HAP-1 (cell line): ENCODE data around the gene CNDP1.
"Not testable (repeated sequence)": the region's sequence is repeated elsewhere in the genome, so short reads cannot be mapped to it uniquely, and the experiment has no call there.

ENCODE experiments used
- DNase-seq, 2 experiments: peaks; one replicate each; pipeline ENCODE4 v3.0.0-alpha.2; 2016 to 2020; ENCODE audit warnings: low spot score in 2 of 2
- H3K27me3 ChIP-seq: fragments of 250-450 bp; sonication (Bioruptor Pico); 2 replicates; pipeline ENCODE4 v1.5.1; 2020; ENCODE audit warnings: low read depth, mild to moderate bottlenecking, moderate library complexity
- H3K36me3 ChIP-seq: fragments of 250-450 bp; sonication (Bioruptor Pico); replicated peaks from 2 replicates; pipeline ENCODE4 v1.5.1; 2020; ENCODE audit warnings: mild to moderate bottlenecking
- H3K4me1 ChIP-seq: fragments of 250-450 bp; sonication (Bioruptor Pico); 2 replicates; pipeline ENCODE4 v1.5.1; 2020; ENCODE audit warnings: mild to moderate bottlenecking
- H3K4me3 ChIP-seq: fragments of 250-450 bp; sonication (Bioruptor Pico); 2 replicates; pipeline ENCODE4 v1.5.1; 2020; ENCODE audit warnings: mild to moderate bottlenecking, moderate library complexity
- H3K9me3 ChIP-seq: fragments of 250-450 bp; sonication (Bioruptor Pico); 2 replicates; pipeline ENCODE4 v1.5.1; 2020; ENCODE audit warnings: mild to moderate bottlenecking, moderate library complexity
- in situ Hi-C: fragments of 300-500 bp; cut with MboI; formaldehyde crosslinking; loops from 3 replicates; pipeline ENCODE4 v1.14.3; 2020; ENCODE audit warnings: low sequenced_read_pairs, inconsistent platforms, mixed read lengths

CNDP1 gene

DNA sequence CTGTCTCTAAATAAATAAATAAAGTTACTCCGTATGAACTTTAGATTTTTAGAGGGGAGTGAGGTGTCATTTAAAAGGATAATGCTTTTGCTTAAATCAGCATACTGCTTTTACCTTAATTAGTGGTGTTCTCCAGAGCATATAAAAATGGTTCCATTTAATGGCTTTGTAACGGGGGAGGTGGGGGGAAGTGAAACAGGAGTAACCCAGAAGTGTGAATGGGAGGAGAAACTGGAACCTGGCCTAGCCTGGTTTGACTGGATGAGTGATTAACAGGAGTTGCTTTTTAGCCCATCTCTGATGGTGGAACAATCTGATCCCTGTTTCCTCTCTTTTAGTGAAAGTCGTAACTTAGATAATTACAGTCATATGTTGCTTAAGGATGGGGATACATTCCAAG is 36.5 kb upstream of the CNDP1 start:
- H3K4me3 ChIP-seq = no peak overlapping the region
- no peaks in the 10 kb centered on the region for H3K27me3 ChIP-seq
- no peaks in the 10 kb centered on the region for H3K9me3 ChIP-seq
- H3K36me3 ChIP-seq = peaks cover 20% of the 10 kb centered on the region
- in situ Hi-C loops = loop anchor here (25.0 kb wide), 1 partner anchor 310 kb away; no protein-coding TSS in a partner anchor
- no peaks in the 10 kb centered on the region; the same call in 1 of the 2 replicates for H3K4me1 ChIP-seq
- DNase-seq = no peak

- Histone ChIP-seq H3K36me3 (peaks cover 24% of the 10 kb centered on the region), H3K27me3 (no peaks in the 10 kb centered on the region), H3K4me3 (no peak overlapping the region), H3K4me1 (no peaks in the 10 kb centered on the region; the same call in 1 of the 2 replicates), H3K9me3 (no peaks in the 10 kb centered on the region)
- DNase-seq = no peak
- in situ Hi-C loops = loop anchor here (25.0 kb wide), 1 partner anchor 312 kb away; no protein-coding TSS in a partner anchor
Observed at GRCh38 chr18:74498712-74499627, 35.3 kb upstream of the CNDP1 start.

DNA sequence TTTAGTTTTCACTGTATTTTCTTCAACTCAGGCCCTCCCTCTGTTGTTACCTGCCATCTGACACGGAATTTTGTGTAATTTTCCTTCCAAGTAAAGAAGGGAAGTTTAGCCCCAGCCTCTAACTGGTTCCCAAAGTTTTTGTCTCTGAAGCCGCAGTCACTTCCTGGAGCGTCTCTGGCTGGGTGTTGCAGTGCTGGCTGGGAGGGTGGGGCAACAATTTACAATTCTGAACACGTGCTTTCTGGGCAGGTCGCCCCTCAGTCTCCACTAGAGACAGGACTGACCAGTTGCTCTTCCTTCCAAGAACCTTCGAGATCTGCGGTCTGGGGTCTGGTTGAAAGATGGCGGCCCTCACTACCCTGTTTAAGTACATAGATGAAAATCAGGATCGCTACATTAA is 34.7 kb upstream of the CNDP1 start:
- Histone ChIP-seq H3K27me3 (no peaks in the 10 kb centered on the region), H3K4me1 (no peaks in the 10 kb centered on the region; the same call in 1 of the 2 replicates), H3K9me3 (no peaks in the 10 kb centered on the region), H3K36me3 (peaks cover 24% of the 10 kb centered on the region), H3K4me3 (no peak overlapping the region)
- in situ Hi-C loops = loop anchor here (25.0 kb wide), 1 partner anchor 312 kb away; no protein-coding TSS in a partner anchor
- no peak for DNase-seq

DNA sequence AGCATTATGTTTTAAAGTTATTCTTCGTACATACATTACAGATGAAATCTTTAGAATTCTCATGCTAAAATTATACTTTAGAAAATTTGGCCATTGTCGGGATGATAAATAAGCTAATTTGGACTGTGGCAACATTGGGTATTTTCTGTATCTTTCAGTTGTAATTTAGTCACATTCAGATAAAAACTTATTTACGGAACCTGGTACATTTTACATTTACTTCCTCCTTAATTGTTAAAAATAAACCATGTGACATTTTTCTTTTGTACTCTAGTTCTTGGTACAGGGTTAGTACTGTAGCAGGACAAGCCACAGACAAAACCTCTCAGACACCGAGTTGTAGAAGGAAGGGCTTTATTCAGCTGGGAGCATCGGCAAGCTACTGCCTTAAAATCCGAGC is 33.9 kb upstream of the CNDP1 start:
- peaks cover 24% of the 10 kb centered on the region for H3K36me3 ChIP-seq
- in situ Hi-C loops = no loop called here
- H3K9me3 ChIP-seq = no peaks in the 10 kb centered on the region
- no peaks in the 10 kb centered on the region for H3K27me3 ChIP-seq
- no peak overlapping the region for H3K4me3 ChIP-seq
- H3K4me1 ChIP-seq = no peaks in the 10 kb centered on the region; the same call in 1 of the 2 replicates
- no peak for DNase-seq

DNA sequence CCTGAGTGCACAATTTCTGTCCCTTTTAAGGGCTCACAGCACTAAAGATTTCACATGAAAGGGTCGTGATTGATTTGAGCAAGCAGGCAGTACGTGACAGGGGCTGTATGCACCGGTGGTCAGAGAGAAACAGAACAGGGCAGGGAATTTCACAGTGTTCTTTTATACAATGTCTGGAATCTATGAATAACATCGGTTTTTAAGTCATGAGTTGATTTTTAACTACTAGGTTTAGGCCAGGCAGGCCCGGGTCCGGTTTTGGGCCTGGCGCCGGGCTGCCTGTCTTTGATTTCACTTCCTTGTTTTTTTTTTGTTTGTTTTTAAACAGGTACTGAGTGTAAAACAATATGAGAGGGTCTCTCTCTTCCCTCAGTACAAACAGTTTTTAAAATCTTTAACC is 33.5 kb upstream of the CNDP1 start:
- peaks cover 27% of the 10 kb centered on the region for H3K36me3 ChIP-seq
- H3K27me3 ChIP-seq, H3K9me3 ChIP-seq, in situ Hi-C loops, H3K4me3 ChIP-seq, DNase-seq, H3K4me1 ChIP-seq: not testable (repeated sequence)

DNA sequence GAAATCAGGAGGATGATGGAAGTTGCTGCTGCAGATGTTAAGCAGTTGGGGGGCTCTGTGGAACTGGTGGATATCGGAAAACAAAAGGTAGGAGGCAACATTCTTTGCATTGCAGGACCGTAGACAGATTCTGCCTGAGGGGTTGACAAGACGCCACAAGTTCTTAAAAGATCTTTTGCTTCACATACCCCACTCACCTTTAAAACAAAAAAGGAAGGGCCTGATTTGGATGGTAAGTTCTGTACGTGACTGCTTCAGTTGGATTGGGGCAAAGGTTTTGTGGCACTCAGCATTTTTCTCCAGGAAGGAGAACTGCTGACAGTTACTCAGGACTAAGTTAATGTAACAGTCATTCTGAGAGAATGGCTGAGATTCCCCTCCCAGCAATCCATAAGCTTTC is 32.9 kb upstream of the CNDP1 start:
- no peak for DNase-seq
- Histone ChIP-seq H3K36me3 (peaks cover 33% of the 10 kb centered on the region), H3K4me3 (no peak overlapping the region), H3K9me3 (no peaks in the 10 kb centered on the region), H3K27me3 (no peaks in the 10 kb centered on the region), H3K4me1 (no peaks in the 10 kb centered on the region; the same call in 1 of the 2 replicates)
- in situ Hi-C loops = no loop called here

DNA sequence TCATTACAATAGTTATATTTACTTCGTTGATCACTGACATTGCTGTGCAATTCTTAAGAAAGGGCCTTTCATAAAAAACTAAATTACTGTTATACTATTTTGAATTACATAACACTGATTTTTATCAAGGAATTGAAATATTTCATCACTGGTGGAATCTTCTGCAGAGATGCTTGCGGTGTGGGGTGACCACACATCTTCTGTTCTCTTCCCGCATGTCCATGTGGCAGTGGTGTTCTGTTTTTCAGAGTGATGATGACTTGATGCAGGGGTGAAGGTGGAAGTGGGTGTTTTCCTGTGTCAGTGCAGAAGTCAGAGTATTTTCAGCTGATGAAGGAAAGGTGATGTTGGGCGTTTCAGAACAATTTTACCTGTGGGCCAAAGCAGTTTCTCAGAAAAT is 31.2 kb upstream of the CNDP1 start:
- no peak overlapping the region for H3K4me3 ChIP-seq
- no peaks in the 10 kb centered on the region for H3K9me3 ChIP-seq
- no peaks in the 10 kb centered on the region for H3K27me3 ChIP-seq
- no peaks in the 10 kb centered on the region for H3K4me1 ChIP-seq
- in situ Hi-C loops = no loop called here
- DNase-seq = no peak
- H3K36me3 ChIP-seq = peaks cover 37% of the 10 kb centered on the region

DNA sequence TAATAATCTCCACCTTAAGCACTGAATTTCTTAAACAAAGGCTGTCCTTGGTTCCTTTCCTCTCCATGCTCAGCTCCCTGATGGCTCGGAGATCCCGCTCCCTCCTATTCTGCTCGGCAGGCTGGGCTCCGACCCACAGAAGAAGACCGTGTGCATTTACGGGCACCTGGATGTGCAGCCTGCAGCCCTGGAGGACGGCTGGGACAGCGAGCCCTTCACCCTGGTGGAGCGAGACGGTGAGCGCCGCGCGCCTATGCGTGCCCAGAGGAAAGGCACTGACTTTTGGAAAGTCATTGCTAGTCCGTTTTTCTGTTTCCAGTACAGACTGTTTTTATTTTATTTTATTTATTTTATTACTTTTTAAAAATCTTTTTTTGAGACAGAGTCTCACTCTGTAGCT is 28.5 kb upstream of the CNDP1 start:
- peaks cover 53% of the 10 kb centered on the region for H3K36me3 ChIP-seq
- in situ Hi-C loops = no loop called here

DNA sequence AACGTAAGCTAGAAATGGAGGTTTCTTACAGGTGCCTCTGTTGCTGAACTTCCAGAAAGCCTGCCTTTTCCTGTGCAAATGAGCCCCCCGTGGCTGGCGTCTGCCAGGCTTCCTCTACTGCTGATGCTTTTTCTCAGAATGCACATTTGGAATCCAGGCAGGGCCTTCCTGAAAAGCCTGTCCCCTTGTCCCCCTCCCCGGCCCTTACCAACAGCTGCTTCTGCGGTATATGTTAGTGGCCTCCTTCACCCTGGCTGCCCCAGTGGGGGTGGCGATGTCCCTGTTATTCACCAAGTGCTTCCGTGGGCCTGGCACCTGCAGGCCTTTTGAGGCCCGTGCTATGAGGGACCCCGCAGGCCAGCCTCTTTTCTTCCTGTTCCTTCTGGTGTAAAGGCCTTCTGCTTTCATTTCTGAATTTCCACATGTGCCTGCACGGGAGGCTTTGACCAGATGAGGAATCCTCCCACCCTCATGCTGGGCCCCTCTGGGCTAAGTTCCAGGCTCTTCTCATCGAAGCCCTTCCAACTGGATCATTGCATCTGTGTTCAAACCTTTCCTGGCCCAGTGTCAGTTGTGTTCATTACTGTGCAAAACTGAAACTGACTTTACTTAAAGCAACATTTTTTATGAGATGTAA is 27.7 kb upstream of the CNDP1 start:
- in situ Hi-C loops = no loop called here
- peaks cover 52% of the 10 kb centered on the region for H3K36me3 ChIP-seq
- no peaks in the 10 kb centered on the region for H3K9me3 ChIP-seq
- H3K4me3 ChIP-seq = no peak overlapping the region
- H3K4me1 ChIP-seq = no peaks in the 10 kb centered on the region
- H3K27me3 ChIP-seq = no peaks in the 10 kb centered on the region
- DNase-seq = no peak

More for the DNA sequence above, 28.5 kb upstream of the CNDP1 start:
- Histone ChIP-seq H3K27me3 (no peaks in the 10 kb centered on the region), H3K4me3 (no peak overlapping the region), H3K4me1 (no peaks in the 10 kb centered on the region), H3K9me3 (no peaks in the 10 kb centered on the region)
- no peak for DNase-seq

DNA sequence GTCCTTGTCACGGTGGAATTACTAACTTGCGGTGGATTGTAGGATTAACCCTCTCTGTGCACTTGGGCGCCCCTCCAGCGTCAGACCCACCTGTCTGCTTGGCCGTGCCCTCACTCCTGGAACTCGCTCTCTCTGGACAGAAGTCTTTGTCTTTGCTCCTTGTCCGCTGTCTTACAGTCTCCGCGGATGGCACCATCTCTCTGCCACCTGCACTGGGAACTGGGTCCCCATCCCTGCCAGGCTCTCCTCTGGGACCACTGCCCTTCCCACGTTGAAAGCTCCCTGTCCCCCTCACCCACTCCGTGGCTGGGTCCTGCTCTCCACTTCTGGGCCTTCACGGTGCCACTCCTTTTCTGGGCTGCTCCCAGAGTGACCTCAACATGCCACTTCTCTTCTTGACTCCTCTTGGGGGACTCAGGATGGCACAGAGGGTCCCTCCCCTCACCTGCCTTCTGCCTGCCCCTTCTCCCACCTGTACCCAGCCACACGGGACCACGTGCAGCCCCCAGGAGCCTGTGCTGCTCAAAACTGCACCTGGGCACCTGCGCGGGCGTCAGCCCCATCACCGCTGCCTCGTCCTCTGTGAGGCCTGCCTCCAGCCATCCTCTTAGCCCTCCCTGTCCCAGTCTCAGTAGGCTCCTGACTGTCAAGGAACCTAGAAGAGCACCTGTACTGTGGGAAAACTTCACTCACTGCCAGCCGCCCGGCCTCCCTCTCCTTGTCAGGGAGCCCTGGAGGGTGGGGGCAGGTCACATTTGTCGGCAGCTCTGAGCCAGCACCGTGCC is 27.0 kb upstream of the CNDP1 start:
- Histone ChIP-seq H3K4me3 (no peak overlapping the region), H3K36me3 (peaks cover 45% of the 10 kb centered on the region), H3K27me3 (no peaks in the 10 kb centered on the region), H3K9me3 (no peaks in the 10 kb centered on the region), H3K4me1 (no peaks in the 10 kb centered on the region)
- in situ Hi-C loops = no loop called here
- DNase-seq = no peak

DNA sequence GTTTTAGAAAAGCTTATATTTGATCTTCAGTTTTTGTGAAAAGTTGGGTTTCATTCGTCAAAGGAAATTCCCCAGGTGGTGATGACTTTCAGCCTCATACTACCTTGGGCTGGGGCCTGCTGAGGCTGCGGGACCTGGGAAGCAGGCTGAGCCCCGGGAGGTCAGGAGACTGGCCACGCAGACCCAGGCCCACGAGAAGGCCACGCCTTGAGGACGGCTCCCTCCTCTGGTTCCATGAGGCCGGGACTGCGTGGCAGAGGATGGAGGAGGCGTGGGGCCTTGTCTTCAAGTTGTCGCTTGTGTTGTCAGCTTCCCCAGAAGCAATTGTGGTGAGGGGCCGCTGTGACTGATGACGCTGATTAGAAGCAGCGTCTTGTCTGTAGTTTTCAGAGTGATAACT is 26.4 kb upstream of the CNDP1 start:
- Histone ChIP-seq H3K4me1 (no peaks in the 10 kb centered on the region), H3K4me3 (no peak overlapping the region), H3K27me3 (no peaks in the 10 kb centered on the region), H3K36me3 (peaks cover 42% of the 10 kb centered on the region), H3K9me3 (no peaks in the 10 kb centered on the region)
- no peak for DNase-seq
- in situ Hi-C loops = no loop called here

DNA sequence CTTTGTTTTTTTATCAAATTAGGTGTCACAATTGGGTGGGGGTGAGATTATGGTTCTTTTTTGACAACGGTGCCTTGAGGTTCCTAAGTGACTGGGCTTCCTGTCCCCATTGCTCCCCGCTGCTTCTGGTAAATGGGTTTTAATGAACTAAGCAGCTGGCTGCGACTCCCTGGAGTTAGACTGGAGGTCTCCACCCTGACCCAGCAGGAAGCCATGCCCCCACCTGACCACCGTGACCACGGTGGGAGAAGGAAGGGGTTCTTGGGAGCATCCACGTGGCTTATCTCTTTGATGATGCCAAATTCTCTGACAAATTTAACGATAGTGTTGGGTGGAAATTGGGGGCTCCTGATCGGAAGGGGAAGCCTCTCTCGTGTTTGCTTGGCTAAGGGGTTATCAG is 25.9 kb upstream of the CNDP1 start:
- in situ Hi-C loops = no loop called here
- no peaks in the 10 kb centered on the region for H3K27me3 ChIP-seq
- no peak overlapping the region for H3K4me3 ChIP-seq
- DNase-seq = no peak
- peaks cover 39% of the 10 kb centered on the region for H3K36me3 ChIP-seq
- H3K4me1 ChIP-seq = no peaks in the 10 kb centered on the region
- H3K9me3 ChIP-seq = no peaks in the 10 kb centered on the region

GRCh38 chr18:74508821-74509225 is 25.5 kb upstream of the CNDP1 start:
- in situ Hi-C loops = no loop called here
- DNase-seq = no peak
- H3K9me3 ChIP-seq = no peaks in the 10 kb centered on the region
- H3K4me1 ChIP-seq = no peaks in the 10 kb centered on the region
- peaks cover 39% of the 10 kb centered on the region for H3K36me3 ChIP-seq
- no peak overlapping the region for H3K4me3 ChIP-seq
- no peaks in the 10 kb centered on the region for H3K27me3 ChIP-seq
